ENCODE results near the gene TRAF3IP1.

TRAF3IP1 gene

DNA sequence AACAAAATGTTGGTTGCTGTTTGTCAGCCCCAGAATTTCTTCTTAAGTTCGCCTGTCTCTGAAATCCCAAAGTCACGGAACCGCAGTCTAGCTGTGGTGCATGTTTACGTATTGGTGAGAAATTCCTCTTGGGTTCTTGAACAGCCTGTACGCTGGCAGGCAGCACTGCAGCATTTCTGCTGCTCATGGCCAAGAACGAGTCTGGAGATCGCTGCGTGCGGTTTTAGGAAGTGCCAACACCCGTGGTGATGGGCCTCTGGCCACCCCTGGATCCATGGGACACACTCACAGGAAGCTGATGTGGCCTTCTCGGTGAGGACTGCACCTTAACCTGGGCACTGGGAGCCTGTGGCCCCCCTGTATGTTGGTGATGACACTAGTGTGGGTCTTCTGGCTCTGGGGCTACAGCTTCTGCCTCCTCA lies 130.1 kb downstream of the TRAF3IP1 start:
- no peak overlapping the region for H3K4me3 ChIP-seq (ENCODE audit: low read depth, low read length)
- DNase-seq (ENCODE audit: low read depth, low spot score) = no peak
- in situ Hi-C loops (cut with HindIII; ENCODE audit: low sequenced_read_pairs) = no loop called here
- TF ChIP-seq, protein P1, sequence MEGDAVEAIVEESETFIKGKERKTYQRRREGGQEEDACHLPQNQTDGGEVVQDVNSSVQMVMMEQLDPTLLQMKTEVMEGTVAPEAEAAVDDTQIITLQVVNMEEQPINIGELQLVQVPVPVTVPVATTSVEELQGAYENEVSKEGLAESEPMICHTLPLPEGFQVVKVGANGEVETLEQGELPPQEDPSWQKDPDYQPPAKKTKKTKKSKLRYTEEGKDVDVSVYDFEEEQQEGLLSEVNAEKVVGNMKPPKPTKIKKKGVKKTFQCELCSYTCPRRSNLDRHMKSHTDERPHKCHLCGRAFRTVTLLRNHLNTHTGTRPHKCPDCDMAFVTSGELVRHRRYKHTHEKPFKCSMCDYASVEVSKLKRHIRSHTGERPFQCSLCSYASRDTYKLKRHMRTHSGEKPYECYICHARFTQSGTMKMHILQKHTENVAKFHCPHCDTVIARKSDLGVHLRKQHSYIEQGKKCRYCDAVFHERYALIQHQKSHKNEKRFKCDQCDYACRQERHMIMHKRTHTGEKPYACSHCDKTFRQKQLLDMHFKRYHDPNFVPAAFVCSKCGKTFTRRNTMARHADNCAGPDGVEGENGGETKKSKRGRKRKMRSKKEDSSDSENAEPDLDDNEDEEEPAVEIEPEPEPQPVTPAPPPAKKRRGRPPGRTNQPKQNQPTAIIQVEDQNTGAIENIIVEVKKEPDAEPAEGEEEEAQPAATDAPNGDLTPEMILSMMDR (IDR thresholded peaks at IDR 0.05; ENCODE audit: low read depth, low read length) = no peak
